Upper lobe of left lung (tissue), 4 donors: Measurements from ENCODE around the gene GAK.

Source experiments
- CTCF ChIP-seq, 6 experiments: fragments of 450-650 bp in 4 of 6; fragments of 200-600 bp in 2 of 6; sonication (generic) in 2 of 6; IDR thresholded peaks; one replicate each; pipeline ENCODE4 v1.5.1; 2016 to 2019; ENCODE audit warnings: antibody characterized with exemption in 6 of 6
- EP300 ChIP-seq, 4 donors: sonication (generic); formaldehyde crosslinking; IDR thresholded peaks; one replicate each; pipeline ENCODE4 v1.5.1; 2017; ENCODE audit warnings: antibody characterized with exemption in 4 of 4, control low read depth in 2 of 4
- POLR2A ChIP-seq, 4 donors: fragments of 450-650 bp; IDR thresholded peaks; one replicate each; pipeline ENCODE4 v1.5.1; 2016 to 2017; ENCODE audit warnings: antibody characterized with exemption in 4 of 4, mild to moderate bottlenecking in 2 of 4

DNA sequence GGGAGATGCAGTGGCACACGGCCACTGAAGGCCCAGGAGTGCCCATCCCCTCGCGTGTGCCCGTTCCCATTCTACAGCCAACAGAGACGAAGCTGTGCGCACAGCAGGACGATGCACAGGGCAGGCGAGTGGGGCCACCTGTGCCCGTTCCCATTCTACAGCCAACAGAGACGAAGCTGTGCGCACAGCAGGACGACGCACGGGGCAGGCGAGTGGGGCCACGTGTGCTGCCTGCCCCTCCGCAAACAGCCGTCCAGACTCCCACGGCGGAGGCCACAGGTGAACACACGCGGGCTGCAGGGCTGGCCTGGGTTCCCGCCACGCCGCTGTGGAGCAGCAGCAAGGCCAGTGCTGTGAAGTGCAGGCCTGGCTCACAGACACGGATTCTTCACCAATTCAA lies 32.0 kb downstream of the GAK start:
- no peak for TF ChIP-seq CTCF (IDR thresholded peaks at IDR 0.05)
- no peak for TF ChIP-seq POLR2A (IDR thresholded peaks at IDR 0.05)
- TF ChIP-seq EP300 (IDR thresholded peaks at IDR 0.05): no peak
